Stimulated activated CD4-positive, alpha-beta T cell treated with anti-CD3 and anti-CD28 coated beads, Interleukin-15, amount 100 ng/mL, for 24 hours (primary cell): ENCODE data around the gene PDCL3.

Experiments used
- DNase-seq: peaks from one replicate; pipeline ENCODE4 v3.0.0-alpha.2; 2020

PDCL3 gene

DNA sequence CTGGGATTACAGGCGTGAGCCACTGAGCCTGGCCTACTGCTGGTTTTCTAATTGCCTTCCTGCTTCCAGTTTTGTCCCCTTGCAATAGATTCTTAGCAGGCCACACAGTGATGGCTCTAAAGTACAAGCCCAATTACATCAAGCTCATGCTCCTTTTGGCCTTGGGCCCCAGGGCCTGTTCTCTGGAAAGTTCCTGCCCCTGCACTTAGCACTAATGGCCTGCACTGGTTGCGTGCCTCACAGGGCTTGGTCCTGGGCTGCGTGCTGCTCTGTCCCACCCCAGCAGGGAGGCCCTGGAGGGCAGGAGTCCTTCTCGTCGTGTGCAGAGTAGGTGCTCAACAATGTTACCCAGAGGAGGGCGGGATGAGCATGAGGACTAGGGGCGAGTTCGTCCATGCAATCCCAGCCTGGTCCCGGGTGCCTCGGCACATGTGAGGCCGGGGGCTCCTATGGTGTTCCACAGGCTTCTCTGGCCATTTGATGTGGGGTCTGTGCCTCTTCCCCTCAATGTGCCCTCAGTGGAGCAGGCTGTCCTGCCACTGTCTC lies 51.7 kb downstream of the PDCL3 start:
- DNase-seq = no peak

DNA sequence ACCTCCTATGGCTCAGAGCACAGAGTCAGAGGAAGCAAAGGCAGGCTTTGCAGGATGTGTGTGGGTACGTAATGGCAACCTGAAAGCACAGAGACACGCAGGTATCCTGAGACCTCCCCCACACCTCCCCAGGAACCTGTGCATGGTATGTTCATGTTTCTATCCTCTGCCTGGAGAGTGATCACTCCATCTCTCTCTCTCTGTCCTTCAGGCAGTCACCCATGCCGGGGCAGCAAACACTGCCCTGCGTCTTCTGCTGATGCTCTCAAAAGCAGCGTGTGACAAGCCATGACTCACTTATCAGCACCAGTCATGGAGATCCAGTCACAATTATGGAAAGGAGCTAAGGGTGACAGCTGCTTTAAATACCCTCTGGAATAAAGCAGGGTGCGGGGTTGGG lies 52.7 kb downstream of the PDCL3 start:
- no peak for DNase-seq

DNA sequence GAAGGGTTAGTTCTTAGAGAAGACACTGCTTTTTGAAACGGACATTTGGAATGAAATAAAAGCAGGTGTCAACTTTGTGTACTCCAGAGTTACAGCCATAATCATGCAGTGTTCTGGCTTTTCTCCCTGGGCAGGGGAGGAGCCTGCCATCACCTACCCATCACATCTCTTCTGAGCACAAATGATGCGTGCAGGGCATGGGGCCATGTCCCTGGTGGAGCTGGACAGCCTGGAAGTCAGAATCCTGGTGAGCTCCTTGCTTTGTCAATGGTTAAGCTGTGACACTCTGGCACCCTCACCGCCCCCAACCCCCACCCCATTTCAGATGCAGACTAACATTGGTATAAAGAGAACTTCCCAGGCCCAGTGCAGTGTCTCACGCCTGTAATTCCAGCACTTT lies 53.1 kb downstream of the PDCL3 start:
- DNase-seq = no peak

DNA sequence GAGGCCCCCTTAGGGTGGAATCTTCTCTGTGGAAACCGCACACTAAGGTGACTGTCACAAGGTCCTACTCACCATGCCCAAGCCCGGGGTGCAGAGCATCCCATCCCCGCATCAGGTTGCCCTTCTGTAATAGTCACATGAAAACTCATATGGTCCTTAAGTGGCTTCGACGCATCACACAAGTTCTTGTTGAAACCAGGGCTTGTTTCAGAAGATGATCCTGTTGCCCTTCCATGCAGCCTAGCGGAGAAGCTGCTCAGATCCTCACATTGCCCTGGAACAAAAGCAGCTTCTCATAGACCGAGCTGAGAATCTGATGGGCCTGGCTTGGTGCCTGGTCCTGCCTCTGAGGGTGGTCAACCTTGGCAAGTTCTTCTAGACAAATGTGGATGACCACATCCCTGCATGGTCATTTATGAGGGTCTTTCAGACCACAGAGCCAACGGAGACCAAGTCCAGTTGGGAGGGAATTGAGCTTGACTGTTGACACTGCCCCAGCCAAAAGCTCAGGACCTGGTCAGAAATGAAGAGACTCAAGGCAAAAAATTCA lies 54.1 kb downstream of the PDCL3 start:
- DNase-seq = no peak

DNA sequence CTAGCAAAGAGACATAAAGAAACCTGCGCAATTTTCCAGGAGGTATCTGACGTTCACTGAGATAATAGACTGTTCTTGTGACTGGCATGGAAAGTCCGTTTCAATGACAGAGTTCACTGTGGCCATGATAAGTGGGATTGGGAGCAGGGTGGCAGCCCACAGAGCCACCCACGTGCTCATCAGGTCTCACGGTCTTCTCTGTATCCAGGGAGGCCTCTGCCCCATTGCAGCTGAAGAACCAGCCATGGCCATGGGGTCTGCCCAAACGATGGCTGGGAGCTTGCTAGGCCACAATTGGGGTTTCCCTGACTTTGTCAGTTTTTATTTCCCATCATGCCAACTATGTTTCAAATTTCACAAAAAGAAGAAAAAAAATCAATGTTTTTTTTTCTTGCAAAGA lies 57.2 kb downstream of the PDCL3 start:
- no peak for DNase-seq

DNA sequence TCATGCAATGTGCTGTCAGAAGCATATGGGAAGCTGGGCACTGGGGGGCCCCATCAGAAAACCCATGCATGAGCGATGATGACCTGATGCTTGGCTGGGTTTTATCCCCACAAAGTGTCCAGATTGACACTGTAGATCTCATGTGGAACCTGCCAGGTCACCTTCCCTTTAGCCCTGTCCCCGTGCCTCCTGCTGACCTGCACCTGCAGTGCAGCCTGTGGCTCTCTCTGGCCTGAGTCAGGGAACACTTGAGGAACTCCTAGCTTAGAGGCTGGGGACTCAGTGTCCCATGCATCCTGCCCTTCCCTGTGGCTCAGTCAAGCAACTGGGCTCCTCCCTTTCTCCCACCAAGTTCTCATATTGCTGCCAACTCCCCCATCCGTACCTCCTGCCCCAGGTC lies 57.7 kb downstream of the PDCL3 start:
- no peak for DNase-seq

DNA sequence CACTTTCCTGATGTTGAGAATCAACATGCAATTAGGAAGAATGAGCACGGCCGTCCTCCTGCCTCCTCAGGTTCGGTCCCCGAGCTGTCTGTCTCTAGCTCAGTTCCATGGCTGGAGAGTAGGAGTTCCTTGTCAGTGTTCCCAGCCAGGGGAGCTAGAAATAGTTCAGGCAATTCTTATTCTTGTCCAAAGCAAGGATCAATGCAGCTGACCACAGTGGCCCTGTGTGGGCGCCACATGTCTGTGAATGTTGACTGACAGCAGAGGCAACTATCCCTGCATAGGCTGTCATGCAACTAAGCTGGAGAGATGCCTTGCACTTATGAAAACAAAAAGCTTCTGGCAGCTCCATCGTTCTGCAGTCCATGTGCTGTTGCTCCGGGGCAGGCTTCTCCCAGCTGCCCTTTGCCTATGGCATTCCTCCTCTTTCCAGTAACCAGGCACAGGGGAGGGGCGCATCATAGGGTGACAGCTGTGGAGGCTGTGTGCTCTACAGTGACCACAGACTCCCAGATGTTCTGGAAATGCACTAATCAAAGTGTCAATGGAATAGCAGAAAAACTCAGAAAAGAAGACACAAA lies 58.7 kb downstream of the PDCL3 start:
- no peak for DNase-seq

DNA sequence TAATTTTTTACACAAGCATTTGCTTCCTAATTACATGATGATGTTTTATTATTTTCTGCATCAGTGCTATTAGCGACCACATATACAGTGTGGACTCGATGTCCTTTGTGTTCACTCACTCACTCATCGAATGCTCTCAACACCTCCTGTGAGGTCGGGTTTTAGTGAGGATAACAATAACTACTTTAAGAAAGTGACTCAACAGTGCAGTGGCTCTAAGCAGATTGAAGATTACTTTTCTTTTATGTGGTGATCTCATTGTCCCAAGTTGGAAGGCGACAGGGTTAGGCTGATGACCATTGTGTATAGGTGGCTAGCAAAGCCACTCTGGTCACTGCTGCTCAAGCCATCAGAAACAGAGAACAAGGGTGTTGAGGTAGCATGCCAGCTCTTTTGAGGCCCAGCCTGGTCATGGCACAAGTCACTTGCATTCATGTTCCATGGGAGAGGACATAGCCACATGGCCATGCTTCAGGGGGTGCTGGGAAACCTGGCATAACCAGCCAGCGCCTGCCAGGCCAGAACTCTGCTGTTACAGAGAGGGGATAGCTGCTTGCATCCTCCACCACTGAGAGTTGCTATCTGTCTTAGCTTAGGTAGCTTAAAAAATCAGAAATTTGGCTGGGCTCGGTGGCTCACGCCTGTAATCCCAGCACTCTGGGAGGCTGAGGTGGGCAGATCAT lies 60.4 kb downstream of the PDCL3 start:
- no peak for DNase-seq

DNA sequence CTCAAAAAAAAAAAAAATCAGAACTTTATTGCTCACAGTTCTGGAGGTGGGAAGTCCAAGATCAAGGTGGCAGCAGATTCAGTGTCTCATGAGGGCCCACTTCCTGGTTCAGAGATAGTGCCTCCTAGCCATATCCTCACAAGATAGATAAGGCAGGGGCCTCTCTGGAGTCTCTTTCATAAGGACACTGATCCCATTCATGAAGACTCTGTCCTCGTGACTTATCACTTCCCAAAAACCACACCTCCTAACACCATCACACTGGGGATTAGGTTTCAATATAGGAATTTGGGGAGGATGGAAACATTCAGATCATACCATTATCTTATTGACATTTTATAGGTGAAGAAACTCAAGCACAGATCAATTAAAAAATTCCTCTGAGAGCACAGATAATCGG lies 61.1 kb downstream of the PDCL3 start:
- no peak for DNase-seq

DNA sequence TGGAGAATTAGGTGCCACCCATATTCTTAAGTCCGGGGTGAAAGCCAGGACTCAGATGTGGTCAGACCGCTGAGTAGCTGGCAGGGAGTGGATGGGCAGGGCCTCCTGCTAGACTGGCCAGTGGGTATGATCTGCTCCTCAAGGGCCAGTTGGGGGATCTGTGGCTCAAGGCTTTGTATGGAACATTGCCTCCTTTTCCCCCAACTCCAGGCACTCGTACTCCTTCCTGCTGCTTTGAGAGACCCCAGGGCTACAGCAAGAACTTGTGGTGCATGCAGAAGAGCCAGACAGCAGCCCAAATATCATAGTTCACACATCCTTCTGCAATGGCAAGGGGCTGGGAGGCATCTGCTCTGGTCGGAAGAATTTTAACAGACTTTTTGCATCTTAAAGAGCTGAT lies 61.7 kb downstream of the PDCL3 start:
- DNase-seq = no peak

DNA sequence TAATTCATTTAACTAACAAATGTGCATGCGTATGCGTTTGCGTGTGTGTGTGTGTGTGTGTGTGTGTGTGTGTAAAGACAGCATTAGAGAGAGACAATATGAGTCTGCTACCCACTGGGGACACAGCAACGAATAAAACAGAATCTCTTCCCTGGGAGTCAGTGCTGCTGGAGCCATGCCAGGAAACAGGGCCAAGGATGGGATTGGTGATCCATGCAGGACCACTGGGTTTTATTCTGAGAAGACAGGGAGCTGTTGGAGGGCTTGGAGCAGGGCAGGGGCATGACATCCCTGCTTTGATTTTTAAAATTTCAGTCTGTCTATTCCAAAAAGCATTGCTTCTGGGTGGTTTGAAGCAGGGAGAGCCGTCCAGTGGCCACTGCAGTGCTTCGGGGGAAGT lies 62.9 kb downstream of the PDCL3 start:
- no peak for DNase-seq
